BLaER1 treated with 17β-estradiol and CSF1 and Interleukin-3, amounts not matched to agents 10 nM and 100 nM (cell line): Measurements from ENCODE around the gene GATB.

ENCODE experiments used
- H3K27ac ChIP-seq, 11 experiments: shearing (Covaris generic); formaldehyde crosslinking; 2 replicates each; pipeline ENCODE4 v1.8.1; 2022
- H3K27me3 ChIP-seq, 11 experiments: shearing (Covaris generic); formaldehyde crosslinking; 2 replicates each; pipeline ENCODE4 v1.8.1; 2022
- H3K36me3 ChIP-seq, 11 experiments: shearing (Covaris generic); formaldehyde crosslinking; 2 replicates each; pipeline ENCODE4 v1.8.1; 2022
- H3K4me1 ChIP-seq, 10 experiments: shearing (Covaris generic); formaldehyde crosslinking; 2 replicates each; pipeline ENCODE4 v1.8.1; 2022
- H3K4me2 ChIP-seq, 11 experiments: shearing (Covaris generic); formaldehyde crosslinking; 2 replicates each; pipeline ENCODE4 v1.8.1; 2022
- H3K4me3 ChIP-seq, 10 experiments: shearing (Covaris generic); formaldehyde crosslinking; 2 replicates each; pipeline ENCODE4 v1.8.1; 2022
- H3K9ac ChIP-seq, 11 experiments: shearing (Covaris generic); formaldehyde crosslinking; 2 replicates each; pipeline ENCODE4 v1.8.1; 2022
- H3K9me3 ChIP-seq, 11 experiments: shearing (Covaris generic); formaldehyde crosslinking; replicated peaks in 1 of 11; 2 replicates each; pipeline ENCODE4 v1.8.1; 2022
- H4K20me1 ChIP-seq, 11 experiments: shearing (Covaris generic); formaldehyde crosslinking; 2 replicates each; pipeline ENCODE4 v1.8.1; 2022
- Cebpa-rat ChIP-seq, 11 experiments: shearing (Covaris generic); IDR thresholded peaks; 2 replicates each; pipeline ENCODE4 v1.8.1; 2022

GATB gene

GRCh38 chr4:151638295-151638858, 122.4 kb downstream of the GATB start:
- no peak overlapping the region for H3K4me3 ChIP-seq
- no peak overlapping the region for H3K9ac ChIP-seq
- H3K4me2 ChIP-seq = no peak overlapping the region
- H4K20me1 ChIP-seq = no peaks in the 10 kb centered on the region
- no peaks in the 10 kb centered on the region for H3K27me3 ChIP-seq
- H3K9me3 ChIP-seq = 0 out of 22 replicates have a peak, but pooled peaks cover 0 to 3% (median 0%) of the 10 kb centered on the region in 11 experiments
- no peak overlapping the region for H3K27ac ChIP-seq
- no peaks in the 10 kb centered on the region for H3K36me3 ChIP-seq
- no peaks in the 10 kb centered on the region; a peak in 1 of 20 replicates for H3K4me1 ChIP-seq
- TF ChIP-seq Cebpa-rat (IDR thresholded peaks at IDR 0.05) = no peak

DNA sequence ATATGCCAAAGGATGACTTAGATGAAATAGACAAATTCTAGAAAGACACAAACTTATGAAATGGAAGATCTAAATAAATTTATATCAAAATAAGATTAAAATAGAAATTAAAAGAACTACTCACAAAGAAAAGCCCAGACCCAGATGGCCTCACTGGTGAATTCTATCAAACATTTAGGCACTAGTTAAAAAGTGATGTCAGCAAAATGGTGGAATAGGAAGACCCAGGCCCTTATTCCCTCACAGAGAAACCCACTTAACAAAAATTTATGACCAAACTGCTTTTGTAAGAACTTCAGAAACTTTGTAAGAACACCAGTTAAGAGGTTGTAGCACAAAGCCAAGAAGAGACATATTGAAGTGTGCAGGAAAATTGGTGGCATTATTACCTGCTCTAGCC, 129.5 kb downstream of the GATB start:
- Histone ChIP-seq H3K36me3 (no peaks in the 10 kb centered on the region), H3K9me3 (0 out of 22 replicates have a peak, but pooled peaks cover 0 to 3% (median 0%) of the 10 kb centered on the region in 11 experiments), H4K20me1 (no peaks in the 10 kb centered on the region), H3K4me3 (no peak overlapping the region), H3K9ac (no peak overlapping the region), H3K27ac (no peak overlapping the region), H3K4me1 (no peaks in the 10 kb centered on the region), H3K27me3 (no peaks in the 10 kb centered on the region), H3K4me2 (no peak overlapping the region)
- TF ChIP-seq Cebpa-rat (IDR thresholded peaks at IDR 0.05) = no peak

DNA sequence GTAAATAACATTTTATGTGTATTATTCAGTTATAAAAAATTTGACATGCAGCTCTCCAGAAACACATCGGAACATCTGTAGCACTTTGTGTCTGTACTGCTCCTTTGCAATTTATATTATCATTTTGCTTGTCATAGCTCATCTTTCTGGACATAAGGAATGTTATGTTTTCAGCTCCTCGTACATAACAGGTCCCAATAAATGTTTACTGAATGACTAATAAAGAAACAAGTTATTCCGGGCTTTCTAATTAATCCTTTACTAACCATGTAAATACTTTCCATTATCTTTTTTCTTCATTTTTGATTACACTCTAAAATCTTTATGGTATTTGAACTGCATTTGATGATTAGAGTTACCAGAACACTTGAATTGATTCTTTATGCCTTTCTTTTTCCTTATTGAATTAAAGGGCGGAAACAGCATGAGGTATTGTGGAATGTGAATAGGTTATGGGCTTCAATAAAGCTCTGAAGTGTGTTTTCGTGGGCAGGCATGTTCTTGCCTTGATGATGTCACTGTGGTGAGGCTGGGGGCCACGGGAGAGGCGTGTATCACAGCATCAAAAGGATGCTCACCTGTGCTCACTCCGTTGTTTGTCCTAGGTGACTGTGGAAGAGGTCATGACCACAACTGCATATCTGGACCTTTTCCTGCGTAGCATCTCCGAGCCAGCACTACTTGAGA, 131.6 kb downstream of the GATB start:
- no peak overlapping the region for H3K27ac ChIP-seq
- H3K36me3 ChIP-seq = no peaks in the 10 kb centered on the region
- 0 out of 22 replicates have a peak, but pooled peaks cover 0 to 3% (median 0%) of the 10 kb centered on the region in 11 experiments for H3K9me3 ChIP-seq
- H4K20me1 ChIP-seq = no peaks in the 10 kb centered on the region
- H3K4me3 ChIP-seq = no peak overlapping the region
- no peak for TF ChIP-seq Cebpa-rat (IDR thresholded peaks at IDR 0.05)
- H3K27me3 ChIP-seq = no peaks in the 10 kb centered on the region
- H3K4me2 ChIP-seq = no peak overlapping the region
- H3K4me1 ChIP-seq = no peaks in the 10 kb centered on the region
- no peak overlapping the region for H3K9ac ChIP-seq

- no peak overlapping the region for H3K4me2 ChIP-seq
- no peak overlapping the region for H3K27ac ChIP-seq
- H4K20me1 ChIP-seq = no peaks in the 10 kb centered on the region
- no peak overlapping the region for H3K4me3 ChIP-seq
- no peaks in the 10 kb centered on the region for H3K9me3 ChIP-seq
- H3K4me1 ChIP-seq = no peaks in the 10 kb centered on the region
- H3K27me3 ChIP-seq = no peaks in the 10 kb centered on the region
- TF ChIP-seq Cebpa-rat (IDR thresholded peaks at IDR 0.05) = no peak
- no peak overlapping the region for H3K9ac ChIP-seq
- H3K36me3 ChIP-seq = no peaks in the 10 kb centered on the region
These were observed 132.7 kb downstream of the GATB start for GRCh38 chr4:151628001-151628608.

GRCh38 chr4:151627491-151627890, 133.3 kb downstream of the GATB start:
- H3K36me3 ChIP-seq = no peaks in the 10 kb centered on the region
- H3K4me2 ChIP-seq = no peak overlapping the region
- no peaks in the 10 kb centered on the region for H3K27me3 ChIP-seq
- H4K20me1 ChIP-seq = no peaks in the 10 kb centered on the region
- no peaks in the 10 kb centered on the region for H3K9me3 ChIP-seq
- H3K27ac ChIP-seq = no peak overlapping the region
- no peak for TF ChIP-seq Cebpa-rat (IDR thresholded peaks at IDR 0.05)
- no peak overlapping the region for H3K4me3 ChIP-seq
- no peaks in the 10 kb centered on the region for H3K4me1 ChIP-seq
- H3K9ac ChIP-seq = no peak overlapping the region

- Histone ChIP-seq H3K9ac (no peak overlapping the region), H3K27me3 (no peaks in the 10 kb centered on the region), H3K27ac (no peak overlapping the region), H3K9me3 (no peaks in the 10 kb centered on the region), H3K36me3 (no peaks in the 10 kb centered on the region), H4K20me1 (no peaks in the 10 kb centered on the region), H3K4me2 (no peak overlapping the region), H3K4me1 (no peaks in the 10 kb centered on the region), H3K4me3 (no peak overlapping the region)
- TF ChIP-seq Cebpa-rat (IDR thresholded peaks at IDR 0.05) = no peak
These were observed 134.1 kb downstream of the GATB start for GRCh38 chr4:151626751-151627150.

DNA sequence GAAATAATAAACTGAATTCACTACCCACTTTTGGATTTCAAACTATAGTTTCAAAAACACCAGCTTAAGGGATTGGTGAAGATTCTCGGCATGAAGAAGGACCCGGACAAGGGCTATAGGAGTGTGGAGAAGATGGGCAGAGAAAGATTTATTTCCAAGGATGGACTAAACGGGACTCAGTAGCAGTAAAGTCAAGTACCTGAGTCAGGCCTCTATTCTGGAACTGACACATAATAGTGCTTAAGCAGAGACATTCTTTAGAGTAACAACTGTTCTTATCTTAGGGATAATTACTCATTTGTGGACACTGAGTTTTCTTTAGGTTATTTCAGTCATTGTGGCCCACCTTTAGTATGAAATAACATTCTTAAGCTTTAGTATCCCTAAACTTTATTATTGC, 134.6 kb downstream of the GATB start:
- Histone ChIP-seq H3K4me3 (no peak overlapping the region), H3K9ac (no peak overlapping the region), H3K36me3 (no peaks in the 10 kb centered on the region), H3K4me1 (no peaks in the 10 kb centered on the region), H3K4me2 (no peak overlapping the region), H3K27ac (no peak overlapping the region), H4K20me1 (no peaks in the 10 kb centered on the region), H3K9me3 (no peaks in the 10 kb centered on the region), H3K27me3 (no peaks in the 10 kb centered on the region)
- TF ChIP-seq Cebpa-rat (IDR thresholded peaks at IDR 0.05) = no peak

- no peak overlapping the region for H3K4me3 ChIP-seq
- H3K27ac ChIP-seq = no peak overlapping the region
- H3K4me1 ChIP-seq = no peaks in the 10 kb centered on the region
- no peak for TF ChIP-seq Cebpa-rat (IDR thresholded peaks at IDR 0.05)
- no peaks in the 10 kb centered on the region for H3K27me3 ChIP-seq
- no peak overlapping the region for H3K4me2 ChIP-seq
- no peaks in the 10 kb centered on the region for H4K20me1 ChIP-seq
- H3K9ac ChIP-seq = no peak overlapping the region
- H3K9me3 ChIP-seq = no peaks in the 10 kb centered on the region
- H3K36me3 ChIP-seq = no peaks in the 10 kb centered on the region
These were observed 135.9 kb downstream of the GATB start for GRCh38 chr4:151624626-151625565.
